CD4-positive, alpha-beta T cell treated with Interleukin-15 for 1 hour (primary cell): ENCODE data around the gene ARHGAP10.
A peak's percentile ranks its signal among the peaks of the same experiment; 100 is the strongest.

Experiments used
- DNase-seq: peaks from one replicate; pipeline ENCODE4 v3.0.0-alpha.2; 2020

Gene ARHGAP10

GRCh38 chr4:147769386-147769785 lies 37.5 kb downstream of the ARHGAP10 start:
- no peak for DNase-seq

DNA sequence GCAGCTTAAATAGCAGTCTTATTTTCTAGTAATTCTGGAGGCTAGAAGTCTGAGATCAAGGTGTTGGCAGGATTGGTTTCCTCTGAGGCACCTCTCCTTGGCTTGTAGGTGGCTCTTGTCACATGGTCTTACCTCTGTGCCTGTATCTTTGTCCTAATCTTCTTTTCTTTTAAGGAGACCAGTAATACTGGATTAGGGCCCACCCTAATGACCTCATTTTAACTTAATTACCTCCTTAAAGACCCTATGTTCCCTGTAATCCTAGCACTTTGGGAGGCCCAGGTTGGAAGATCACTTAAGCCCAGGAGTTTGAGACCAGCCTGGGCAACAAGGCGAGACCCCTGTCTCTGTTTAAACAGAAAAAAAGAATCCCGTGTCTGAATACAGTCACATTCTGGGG lies 38.9 kb downstream of the ARHGAP10 start:
- DNase-seq, result no peak

DNA sequence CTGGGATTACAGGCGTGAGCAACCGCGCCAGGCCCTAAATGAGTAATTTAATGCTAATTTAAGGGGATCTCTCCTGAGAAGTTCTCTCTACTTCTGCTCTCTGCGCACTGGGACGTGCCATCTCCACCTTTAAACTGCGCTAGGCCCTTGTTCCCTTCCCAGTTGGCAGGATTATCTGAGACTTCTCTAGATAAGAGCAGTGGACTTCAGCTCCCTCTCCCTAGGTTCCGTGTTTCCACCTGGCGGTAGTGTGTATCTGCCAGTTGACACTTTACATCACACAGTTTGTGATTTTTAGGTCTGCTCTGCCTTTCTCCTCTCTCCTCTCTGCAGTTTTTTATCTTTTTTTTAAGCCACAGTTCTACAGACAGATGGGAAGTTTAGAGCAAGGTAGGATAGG lies 40.2 kb downstream of the ARHGAP10 start:
- no peak for DNase-seq

GRCh38 chr4:147772459-147772969 lies 40.6 kb downstream of the ARHGAP10 start:
- no peak for DNase-seq

DNA sequence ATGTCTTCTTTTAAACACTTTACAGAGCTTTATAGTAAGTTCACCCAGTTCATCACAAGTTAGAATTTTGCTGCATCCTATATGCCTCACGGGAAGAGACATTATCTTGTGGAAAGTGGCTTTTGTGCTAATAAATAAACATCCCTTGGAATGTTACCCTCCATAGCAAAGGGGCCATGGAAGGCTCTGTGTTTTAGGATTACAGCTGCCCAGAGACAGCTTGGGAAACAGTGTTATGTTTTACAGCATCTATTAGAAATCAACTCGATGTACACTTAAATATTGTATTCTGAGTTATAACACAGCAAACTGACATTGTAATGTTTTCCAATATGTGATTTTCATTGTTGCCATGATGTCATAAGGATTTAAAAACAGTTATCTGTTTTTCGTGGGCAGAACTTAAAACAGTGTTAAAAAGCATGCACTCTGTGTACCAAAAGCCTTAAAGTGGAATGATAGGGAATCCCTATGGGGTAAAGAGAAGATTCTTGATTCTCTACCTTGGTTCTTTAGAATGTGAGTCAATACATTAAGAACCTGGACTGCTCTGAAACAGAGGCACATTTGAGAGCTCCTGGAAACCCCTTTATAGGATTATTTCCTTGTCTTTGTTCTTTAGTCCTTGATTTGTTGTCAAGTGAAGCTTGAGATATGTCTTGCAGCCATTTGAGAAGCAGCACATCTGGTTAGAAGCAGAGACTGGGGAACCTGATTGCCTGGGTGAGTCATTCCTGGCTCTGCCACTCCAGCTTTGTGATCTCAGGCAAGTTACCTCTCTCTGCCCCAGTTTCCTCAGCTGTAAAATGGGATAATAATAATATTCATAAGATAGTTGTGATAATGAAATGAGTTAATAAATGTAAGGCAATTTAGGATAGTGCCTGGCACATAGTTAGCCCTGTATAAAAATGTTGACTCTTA lies 41.6 kb downstream of the ARHGAP10 start:
- no peak for DNase-seq

- no peak for DNase-seq
These were observed 44.8 kb downstream of the ARHGAP10 start for GRCh38 chr4:147776716-147777115.

DNA sequence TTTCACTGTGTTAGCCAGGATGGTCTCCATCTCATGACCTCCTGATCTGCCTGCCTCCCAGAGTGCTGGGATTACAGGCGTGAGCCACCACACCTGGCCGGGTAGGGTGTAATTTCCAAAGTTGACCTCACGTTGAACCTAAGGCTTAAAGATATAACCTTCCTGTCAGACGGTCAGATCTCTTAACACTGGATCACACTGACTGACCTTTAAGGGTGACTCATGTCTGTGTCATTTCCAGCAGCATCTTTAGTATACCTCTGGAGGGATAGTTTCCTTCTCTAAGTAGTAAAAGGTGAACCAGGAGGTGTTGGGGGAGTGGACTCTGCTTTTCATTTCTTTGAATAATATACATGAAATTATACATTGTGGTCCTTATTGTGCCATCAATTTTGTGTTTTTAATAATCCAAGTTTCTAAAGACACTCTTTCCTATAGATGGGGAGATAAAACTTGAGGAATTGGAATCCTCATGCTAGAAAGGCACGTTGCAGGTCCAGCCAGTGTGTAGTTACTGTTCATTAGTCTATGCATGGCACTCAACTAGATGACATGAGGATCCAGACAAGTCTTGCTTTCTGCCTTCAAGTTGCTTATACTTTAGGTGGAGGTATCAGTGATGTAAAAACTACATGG lies 45.7 kb downstream of the ARHGAP10 start:
- no peak for DNase-seq

- DNase-seq, result no peak
These were observed 47.1 kb downstream of the ARHGAP10 start for GRCh38 chr4:147778942-147779341.

- DNase-seq, result no peak
These were observed 47.6 kb downstream of the ARHGAP10 start for GRCh38 chr4:147779451-147779850.

- DNase-seq, result peak; percentile 39
These were observed 48.4 kb downstream of the ARHGAP10 start for GRCh38 chr4:147780137-147780777.

- DNase-seq, result no peak
These were observed 50.3 kb downstream of the ARHGAP10 start for GRCh38 chr4:147782087-147782781.

DNA sequence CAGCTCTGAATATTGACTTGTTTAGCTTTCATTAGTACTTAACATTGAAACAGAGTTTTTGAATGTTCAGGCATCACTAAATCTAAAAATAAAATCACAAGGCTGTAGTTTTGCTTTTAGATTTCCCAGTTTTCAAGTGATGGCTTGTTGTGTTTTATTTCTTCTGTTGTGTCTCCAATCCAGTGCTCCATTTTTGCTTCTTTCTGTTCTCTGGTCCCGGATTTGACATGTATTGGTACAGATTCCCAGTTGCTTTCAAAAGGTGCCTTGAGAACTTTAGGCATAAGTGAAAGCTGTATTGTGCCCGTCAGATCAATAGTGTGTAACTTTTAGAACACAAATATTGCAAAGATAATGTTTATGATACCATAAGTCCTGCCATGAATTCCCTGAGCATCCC lies 53.2 kb downstream of the ARHGAP10 start:
- no peak for DNase-seq

DNA sequence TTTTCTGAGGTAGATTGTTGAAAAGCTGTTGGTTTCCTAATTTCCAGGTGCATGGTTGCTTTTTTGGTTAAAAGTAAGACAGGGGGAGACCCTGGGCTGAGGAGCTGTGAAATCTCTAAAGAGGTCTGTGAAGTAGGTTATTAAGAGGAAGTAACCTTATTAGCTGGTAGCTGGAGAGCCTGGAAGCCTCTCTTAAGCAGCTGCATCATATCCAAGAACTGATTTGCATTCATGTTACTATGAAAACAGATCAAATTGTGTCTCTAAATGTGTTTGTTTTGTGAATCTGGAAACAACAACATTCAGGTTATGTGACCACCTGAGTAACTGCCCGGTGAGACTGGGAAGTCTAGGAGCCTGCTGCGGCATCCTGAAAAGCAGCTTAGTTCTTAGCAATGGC lies 54.1 kb downstream of the ARHGAP10 start:
- DNase-seq, result no peak

GRCh38 chr4:147786531-147786930 lies 54.6 kb downstream of the ARHGAP10 start:
- no peak for DNase-seq

GRCh38 chr4:147787204-147787603 lies 55.3 kb downstream of the ARHGAP10 start:
- DNase-seq, result no peak

GRCh38 chr4:147788791-147789190 lies 56.9 kb downstream of the ARHGAP10 start:
- no peak for DNase-seq

GRCh38 chr4:147789596-147789995 lies 57.7 kb downstream of the ARHGAP10 start:
- no peak for DNase-seq

DNA sequence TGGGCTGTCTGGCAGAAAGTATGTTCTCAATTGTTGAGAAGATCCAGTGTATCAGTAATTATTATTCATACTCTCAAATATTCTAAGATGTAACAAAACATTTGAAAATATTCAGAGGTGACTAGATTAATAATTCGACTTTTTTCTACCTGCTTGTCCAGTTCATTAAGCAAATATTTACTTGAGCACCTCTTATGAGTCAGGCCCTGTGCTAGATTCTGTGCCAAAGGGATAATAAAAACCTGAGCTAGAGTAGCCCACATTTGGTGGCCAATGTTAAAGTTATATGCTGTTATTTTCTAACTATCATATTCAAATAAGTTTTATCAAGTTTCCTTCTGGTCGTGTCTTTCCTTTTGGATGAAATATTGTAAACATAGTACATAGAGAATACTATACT lies 58.5 kb downstream of the ARHGAP10 start:
- no peak for DNase-seq

DNA sequence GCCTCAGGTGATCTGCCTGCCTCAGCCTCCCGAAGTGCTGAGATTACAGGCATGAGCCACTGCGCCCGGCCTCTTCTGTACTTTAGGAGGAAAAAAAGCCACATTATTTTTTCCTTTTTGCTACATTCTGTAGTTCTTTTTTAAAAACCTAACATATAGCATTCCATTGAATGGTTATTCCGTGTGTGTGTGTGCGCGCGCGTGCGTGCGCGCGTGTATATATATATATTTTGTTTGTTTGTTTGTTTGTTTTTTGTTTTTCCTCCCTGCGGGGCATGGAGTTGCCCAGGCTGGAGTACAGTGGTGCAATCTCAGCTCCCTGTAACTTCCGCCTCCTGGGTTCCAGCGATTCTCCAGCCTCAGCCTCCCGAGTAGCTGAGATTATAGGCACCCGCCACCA lies 59.5 kb downstream of the ARHGAP10 start:
- DNase-seq, result no peak

GRCh38 chr4:147791865-147792264 lies 60.0 kb downstream of the ARHGAP10 start:
- no peak for DNase-seq

DNA sequence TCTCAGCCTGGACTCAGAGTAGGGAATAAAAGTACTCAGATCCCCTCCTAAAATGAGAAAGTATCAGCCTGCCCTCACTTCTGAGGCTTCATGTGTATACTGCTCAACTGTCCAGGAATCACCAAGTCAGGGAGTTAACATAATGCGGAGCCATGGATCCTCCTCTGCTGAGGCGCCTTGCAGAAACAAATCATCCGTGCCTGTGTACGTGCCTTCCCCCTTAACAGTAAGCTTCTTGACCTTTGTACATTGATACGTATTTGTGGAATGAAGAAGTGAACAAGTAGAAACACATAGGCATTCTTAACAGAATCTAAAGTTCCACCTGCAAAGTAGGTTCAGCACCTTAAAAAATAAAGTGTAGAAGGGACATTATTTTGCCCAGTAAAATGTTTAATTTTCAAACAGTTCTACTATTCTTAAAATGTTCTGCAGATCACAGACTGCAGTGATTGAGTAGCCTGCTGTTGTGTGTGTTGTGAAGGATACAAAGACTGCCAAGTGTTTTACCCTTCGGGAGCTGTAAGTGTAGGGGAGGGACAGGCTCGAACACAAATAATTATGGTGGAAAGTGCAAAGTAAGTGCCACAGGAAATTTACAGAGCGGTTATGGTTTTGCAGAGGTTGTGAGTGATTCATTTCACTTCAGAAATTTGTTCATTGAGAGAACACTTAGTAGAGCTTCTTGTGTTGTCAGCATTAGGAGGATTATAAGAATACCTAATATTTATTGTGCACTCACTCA lies 61.9 kb downstream of the ARHGAP10 start:
- no peak for DNase-seq

GRCh38 chr4:147794314-147794680 lies 62.4 kb downstream of the ARHGAP10 start:
- DNase-seq, result no peak
